PFSK-1 (cell line): ENCODE measurements around the gene LY6G5C.

Experiments
- FOXP2 ChIP-seq: optimal IDR thresholded peaks from 2 replicates; pipeline ENCODE3; 2011; ENCODE audit warnings: borderline replicate concordance, control low read depth, inconsistent platforms; ENCODE audit not compliant: insufficient read depth; ENCODE audit errors: extremely low read length, extremely low read depth
- POLR2AphosphoS5 ChIP-seq: IDR thresholded peaks from 2 replicates; pipeline ENCODE4 v1.6.1; 2012; ENCODE audit warnings: low read depth, mild to moderate bottlenecking, control low read depth, low read length, moderate library complexity
- REST ChIP-seq, 2 experiments: IDR thresholded peaks; 2 replicates each; pipeline versions ENCODE4 v1.6.1 to v1.8.0; 2011 to 2012; ENCODE audit warnings: low read depth in 2 of 2, low read length in 2 of 2, control low read depth in 1 of 2, inconsistent platforms in 1 of 2, mild to moderate bottlenecking in 1 of 2, moderate library complexity in 1 of 2; ENCODE audit not compliant: insufficient read depth in 1 of 2
- SIN3A ChIP-seq: IDR thresholded peaks from 2 replicates; pipeline ENCODE4 v1.6.1; 2012; ENCODE audit warnings: mild to moderate bottlenecking, low read length, moderate library complexity, borderline replicate concordance; ENCODE audit not compliant: insufficient read depth
- TAF1 ChIP-seq: IDR thresholded peaks from 2 replicates; pipeline ENCODE4 v1.6.1; 2012; ENCODE audit warnings: low read length, control low read depth, borderline replicate concordance; ENCODE audit not compliant: insufficient read depth

- TF ChIP-seq POLR2AphosphoS5 (no peak), REST (IDR thresholded peaks at IDR 0.05; ENCODE audit: insufficient read depth in 1 of 2, low read depth in 2 of 2, low read length in 2 of 2) (no peak), TAF1 (no peak), SIN3A (no peak), FOXP2 (no peak)
Observed at GRCh38 chr6:31692353-31692752, 11.5 kb upstream of the LY6G5C start.
